GM23338 (cell line): ENCODE measurements around the gene MLLT10. TPM values are rescaled to one million over a fixed set of nuclear protein-coding genes. Genes with fewer than 3 reads are reported as not detected.

Source experiments
- ATAC-seq: fragments of 200-7000 bp; cut with Tn5 transposase; 3 replicates; pipeline ENCODE4 v1.9.1; 2020
- DNase-seq: peaks from one replicate; pipeline ENCODE4 v3.0.0-alpha.2; 2015; ENCODE audit warnings: low spot score
- H2AFZ ChIP-seq: fragments of 200-600 bp; sonication (generic); 2 replicates; pipeline ENCODE4 v1.8.0; 2016; ENCODE audit warnings: antibody characterized with exemption, mild to moderate bottlenecking, moderate library complexity
- H3F3A ChIP-seq: fragments of 200-600 bp; sonication (generic); replicated peaks from 2 replicates; pipeline ENCODE4 v1.8.0; 2017; ENCODE audit warnings: antibody characterized with exemption, mixed run types, low read depth
- H3K27ac ChIP-seq: fragments of 200-600 bp; sonication (generic); 2 replicates; pipeline ENCODE4 v1.6.1; 2016; ENCODE audit warnings: low read depth
- H3K27me3 ChIP-seq: fragments of 200-600 bp; sonication (generic); 2 replicates; pipeline ENCODE4 v1.8.0; 2016; ENCODE audit warnings: mild to moderate bottlenecking, mixed run types, moderate library complexity; ENCODE audit not compliant: insufficient read depth
- H3K36me3 ChIP-seq: fragments of 200-600 bp; sonication (generic); 2 replicates; pipeline ENCODE4 v1.8.0; 2016; ENCODE audit warnings: mild to moderate bottlenecking; ENCODE audit not compliant: insufficient read depth
- H3K4me1 ChIP-seq: fragments of 200-600 bp; sonication (generic); 2 replicates; pipeline ENCODE4 v1.8.0; 2016; ENCODE audit warnings: mild to moderate bottlenecking, moderate library complexity; ENCODE audit not compliant: insufficient read depth
- H3K4me2 ChIP-seq: fragments of 200-600 bp; sonication (generic); 2 replicates; pipeline ENCODE4 v1.7.1; 2017; ENCODE audit warnings: mixed run types
- H3K4me3 ChIP-seq: fragments of 200-600 bp; sonication (generic); 2 replicates; pipeline ENCODE4 v1.6.1; 2016; ENCODE audit warnings: mixed run types
- H3K79me2 ChIP-seq: fragments of 200-600 bp; sonication (generic); replicated peaks from 2 replicates; pipeline ENCODE4 v1.8.0; 2017; ENCODE audit warnings: mild to moderate bottlenecking; ENCODE audit not compliant: insufficient read depth
- H3K9me2 ChIP-seq: fragments of 200-600 bp; sonication (generic); 2 replicates; pipeline ENCODE4 v1.8.0; 2017; ENCODE audit not compliant: insufficient read depth
- H4K20me1 ChIP-seq: fragments of 200-600 bp; sonication (generic); replicated peaks from 2 replicates; pipeline ENCODE4 v1.8.0; 2017; ENCODE audit warnings: mild to moderate bottlenecking; ENCODE audit not compliant: insufficient read depth
- H3K27ac Mint-ChIP-seq: 2 replicates; pipeline ENCODE4 v1.8.0; 2020; ENCODE audit warnings: inconsistent platforms, mild to moderate bottlenecking, moderate library complexity, mixed read lengths
- H3K27me3 Mint-ChIP-seq: 3 replicates; pipeline ENCODE4 v1.8.0; 2022; ENCODE audit warnings: low read depth, mild to moderate bottlenecking, moderate library complexity, mixed read lengths, inconsistent platforms; ENCODE audit not compliant: insufficient read depth, poor library complexity
- H3K36me3 Mint-ChIP-seq: 3 replicates; pipeline ENCODE4 v1.8.0; 2021; ENCODE audit warnings: low read depth, mild to moderate bottlenecking, inconsistent platforms, moderate library complexity, mixed read lengths
- H3K4me1 Mint-ChIP-seq: 3 replicates; pipeline ENCODE4 v1.8.0; 2020; ENCODE audit warnings: mild to moderate bottlenecking, inconsistent platforms, mixed read lengths
- H3K4me3 Mint-ChIP-seq: 3 replicates; pipeline ENCODE4 v1.8.0; 2021; ENCODE audit warnings: moderate library complexity, mild to moderate bottlenecking, inconsistent platforms, mixed read lengths
- H3K9me3 Mint-ChIP-seq: 3 replicates; pipeline ENCODE4 v1.8.0; 2020; ENCODE audit warnings: moderate library complexity, mild to moderate bottlenecking, inconsistent platforms, mixed read lengths
- CREB1 ChIP-seq: fragments of 250-450 bp; sonication (Bioruptor Pico); IDR thresholded peaks from 2 replicates; pipeline ENCODE4 v1.5.0; 2020; ENCODE audit warnings: low read depth, mild to moderate bottlenecking, moderate library complexity
- ETS1 ChIP-seq: IDR thresholded peaks from 2 replicates; pipeline ENCODE4 v1.6.1; 2016; ENCODE audit warnings: antibody characterized with exemption
- EZH2 ChIP-seq: fragments of 200-600 bp; sonication (generic); IDR thresholded peaks from one replicate; pipeline ENCODE4 v1.8.0; 2017; ENCODE audit warnings: antibody characterized with exemption, mild to moderate bottlenecking, low read depth; ENCODE audit not compliant: unreplicated experiment
- EZH2phosphoT487 ChIP-seq: fragments of 200-600 bp; sonication (generic); IDR thresholded peaks from one replicate; pipeline ENCODE4 v1.8.1; 2018; ENCODE audit warnings: antibody characterized with exemption; ENCODE audit not compliant: unreplicated experiment
- NANOG ChIP-seq: IDR thresholded peaks from 2 replicates; pipeline ENCODE4 v1.6.1; 2016; ENCODE audit warnings: antibody characterized with exemption, borderline replicate concordance
- POLR2AphosphoS5 ChIP-seq: IDR thresholded peaks from 2 replicates; pipeline ENCODE4 v1.6.1; 2016; ENCODE audit warnings: antibody characterized with exemption, low read depth
- REST ChIP-seq: IDR thresholded peaks from one replicate; pipeline ENCODE4 v1.6.1; 2018; ENCODE audit warnings: antibody characterized with exemption; ENCODE audit not compliant: unreplicated experiment
- STAT1 ChIP-seq: IDR thresholded peaks from one replicate; pipeline ENCODE4 v1.6.1; 2016; ENCODE audit warnings: antibody characterized with exemption; ENCODE audit not compliant: unreplicated experiment
- ZNF114 ChIP-seq: fragments of 250-450 bp; sonication (Bioruptor Pico); IDR thresholded peaks from 2 replicates; pipeline ENCODE4 v1.5.0; 2020; ENCODE audit warnings: mild to moderate bottlenecking, moderate library complexity
- ZNF331 ChIP-seq: fragments of 250-450 bp; sonication (Bioruptor Pico); IDR thresholded peaks from 2 replicates; pipeline ENCODE4 v1.5.0; 2020; ENCODE audit warnings: low read depth, mild to moderate bottlenecking, moderate library complexity
- polyA plus RNA-seq: library from polyadenylated mRNA; unstranded; fragments of >200 nt; fragmentation: Nextera tagmentation; extraction: Ambion mirVana; gene quantifications from 2 replicates; pipeline ENCODE4 v1.2.1, GENCODE V29; 2016
- total RNA-seq: library from RNA; depleted of rRNA; stranded (reverse); fragments of >200 nt; shearing (Covaris generic); gene quantifications from 2 replicates; pipeline ENCODE4 v1.2.3, GENCODE V29; 2014
- TF ChIP-seq, protein P1 (sequence below), 2 experiments: fragments of 200-600 bp in 1 of 2; sonication (generic) in 1 of 2; conservative IDR thresholded peaks; 2 replicates each; pipeline versions ENCODE4 v1.5.1 to v1.6.1; 2016 to 2017; ENCODE audit warnings: antibody characterized with exemption in 2 of 2, low read depth in 2 of 2, mild to moderate bottlenecking in 2 of 2, moderate library complexity in 1 of 2

Gene MLLT10
- total and polyA plus RNA-seq, 2 experiments from 2014 or later, result 28.8 to 55.4 TPM

- Histone ChIP-seq H3K4me2 (peak overlapping the region; percentile 79), H2AFZ (no peak overlapping the region), H3K4me3 (peak overlapping the region; percentile 63), H4K20me1 (no peaks in the 10 kb centered on the region; the same call in 1 of the 2 replicates), H3K9me2 (no peaks in the 10 kb centered on the region), H3K27me3 (peaks cover 52% of the 10 kb centered on the region), H3K4me1 (peaks cover 71% of the 10 kb centered on the region), H3K27ac (no peak overlapping the region), H3K79me2 (no peaks in the 10 kb centered on the region), H3K36me3 (no peaks in the 10 kb centered on the region), H3F3A (peaks cover 19% of the 10 kb centered on the region)
- Mint-ChIP-seq H3K27me3 (peaks cover 46% of the 10 kb centered on the region), H3K4me1 (peaks cover 75% of the 10 kb centered on the region), H3K27ac (no peak overlapping the region), H3K4me3 (peak overlapping the region; percentile 89), H3K36me3 (no peaks in the 10 kb centered on the region; the same call in 2 of the 3 replicates), H3K9me3 (no peaks in the 10 kb centered on the region; the same call in 2 of the 3 replicates)
- DNase-seq (no peak), ATAC-seq (no peak)
- no peak for TF ChIP-seq STAT1
- TF ChIP-seq ETS1, result no peak
- TF ChIP-seq NANOG, result no peak
- TF ChIP-seq, protein P1, sequence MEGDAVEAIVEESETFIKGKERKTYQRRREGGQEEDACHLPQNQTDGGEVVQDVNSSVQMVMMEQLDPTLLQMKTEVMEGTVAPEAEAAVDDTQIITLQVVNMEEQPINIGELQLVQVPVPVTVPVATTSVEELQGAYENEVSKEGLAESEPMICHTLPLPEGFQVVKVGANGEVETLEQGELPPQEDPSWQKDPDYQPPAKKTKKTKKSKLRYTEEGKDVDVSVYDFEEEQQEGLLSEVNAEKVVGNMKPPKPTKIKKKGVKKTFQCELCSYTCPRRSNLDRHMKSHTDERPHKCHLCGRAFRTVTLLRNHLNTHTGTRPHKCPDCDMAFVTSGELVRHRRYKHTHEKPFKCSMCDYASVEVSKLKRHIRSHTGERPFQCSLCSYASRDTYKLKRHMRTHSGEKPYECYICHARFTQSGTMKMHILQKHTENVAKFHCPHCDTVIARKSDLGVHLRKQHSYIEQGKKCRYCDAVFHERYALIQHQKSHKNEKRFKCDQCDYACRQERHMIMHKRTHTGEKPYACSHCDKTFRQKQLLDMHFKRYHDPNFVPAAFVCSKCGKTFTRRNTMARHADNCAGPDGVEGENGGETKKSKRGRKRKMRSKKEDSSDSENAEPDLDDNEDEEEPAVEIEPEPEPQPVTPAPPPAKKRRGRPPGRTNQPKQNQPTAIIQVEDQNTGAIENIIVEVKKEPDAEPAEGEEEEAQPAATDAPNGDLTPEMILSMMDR (conservative IDR thresholded peaks at IDR 0.05; ENCODE audit: low read depth in 2 of 2), result no peak
- no peak for TF ChIP-seq ZNF114
- no peak for TF ChIP-seq EZH2phosphoT487
- TF ChIP-seq EZH2, result no peak
- TF ChIP-seq CREB1, result no peak
- TF ChIP-seq REST, result no peak
- no peak for TF ChIP-seq ZNF331
- no peak for TF ChIP-seq POLR2AphosphoS5
Observed at GRCh38 chr10:21519941-21520436, 14.0 kb upstream of the MLLT10 start.
